Uterus (tissue), 2 donors: ENCODE results near the gene GRK2.

ENCODE experiments used
- CTCF ChIP-seq, 4 experiments: fragments of 200-600 bp in 2 of 4; fragments of 450-650 bp in 2 of 4; sonication (generic) in 2 of 4; IDR thresholded peaks; one replicate each; pipeline ENCODE4 v1.5.1; 2016 to 2019; ENCODE audit warnings: antibody characterized with exemption in 4 of 4, mild to moderate bottlenecking in 2 of 4, moderate library complexity in 1 of 4
- POLR2A ChIP-seq, 2 donors: fragments of 450-650 bp; IDR thresholded peaks; one replicate each; pipeline ENCODE4 v1.6.1; 2016; ENCODE audit warnings: antibody characterized with exemption in 2 of 2, mild to moderate bottlenecking in 1 of 2, moderate library complexity in 1 of 2

- no peak for TF ChIP-seq CTCF (IDR thresholded peaks at IDR 0.05)
- no peak for TF ChIP-seq POLR2A (IDR thresholded peaks at IDR 0.05)
These were observed 33.4 kb downstream of the GRK2 start for GRCh38 chr11:67299471-67300191.
